Sigmoid colon (tissue), 7 donors: Measurements from ENCODE around the gene SHANK1. TPM values are rescaled to one million over a fixed set of nuclear protein-coding genes. Genes with fewer than 3 reads are reported as not detected.

ENCODE experiments used
- DNase-seq: peaks from one replicate; pipeline ENCODE4 v3.0.0-alpha.2; 2019
- H3K27ac ChIP-seq, 4 donors: fragments of 200-600 bp; sonication (generic); one replicate each; pipeline ENCODE4 v1.5.1; 2016 to 2019; ENCODE audit warnings: mild to moderate bottlenecking in 1 of 4
- H3K27me3 ChIP-seq, 3 donors: fragments of 200-600 bp; sonication (generic); one replicate each; pipeline ENCODE4 v1.5.1; 2019; ENCODE audit warnings: mild to moderate bottlenecking in 1 of 3
- H3K36me3 ChIP-seq, 4 donors: fragments of 200-600 bp; sonication (generic); one replicate each; pipeline ENCODE4 v1.5.1; 2016 to 2019
- H3K4me1 ChIP-seq, 4 donors: fragments of 200-600 bp; sonication (generic); one replicate each; pipeline ENCODE4 v1.5.1; 2017 to 2019
- H3K4me3 ChIP-seq, 4 donors: fragments of 200-600 bp; sonication (generic); one replicate each; pipeline ENCODE4 v1.5.1; 2017 to 2019; ENCODE audit warnings: mild to moderate bottlenecking in 2 of 4, moderate library complexity in 1 of 4
- H3K9me3 ChIP-seq, 4 donors: fragments of 200-600 bp in 3 of 4; sonication (generic) in 3 of 4; one replicate each; pipeline versions ENCODE4 v1.5.1 to v1.6.1; 2013 to 2019
- EP300 ChIP-seq, 4 donors: sonication (generic); formaldehyde crosslinking; IDR thresholded peaks; one replicate each; pipeline ENCODE4 v1.6.1; 2017; ENCODE audit warnings: antibody characterized with exemption in 4 of 4
- POLR2A ChIP-seq, 2 donors: fragments of 450-650 bp; IDR thresholded peaks; one replicate each; pipeline ENCODE4 v1.6.1; 2016; ENCODE audit warnings: antibody characterized with exemption in 2 of 2, mild to moderate bottlenecking in 2 of 2, moderate library complexity in 2 of 2
- POLR2AphosphoS5 ChIP-seq, 4 donors: sonication (generic); formaldehyde crosslinking; IDR thresholded peaks; one replicate each; pipeline ENCODE4 v1.6.1; 2017; ENCODE audit warnings: antibody characterized with exemption in 4 of 4
- WGBS, 2 donors: extraction: QIAGEN DNeasy Blood & Tissue Kit; methylation state at CpG; one replicate each; pipeline ENCODE4 v1.1.7; 2013; 5-methylcytosine and 5-hydroxymethylcytosine counted together
- intact Hi-C: fragments of 100-400 bp; cut with DNase I; formaldehyde crosslinking; loops from one replicate; pipeline ENCODE4 v1.15.1; 2023
- polyA plus RNA-seq, 3 donors: library from polyadenylated mRNA; stranded (reverse); fragments of 200-250 nt; gene quantifications; one replicate each; pipeline ENCODE4 v1.2.3, GENCODE V29; 2013
- total RNA-seq, 4 donors: library from RNA; depleted of rRNA; stranded (reverse); fragments of >200 nt; gene quantifications; one replicate each; pipeline ENCODE4 v1.1.0, GENCODE V29; 2016
- TF ChIP-seq, protein P1 (sequence below), 4 experiments: fragments of 450-650 bp in 3 of 4; fragments of 200-600 bp in 1 of 4; IDR thresholded peaks; one replicate each; pipeline ENCODE4 v1.5.1; 2016 to 2019; ENCODE audit warnings: antibody characterized with exemption in 4 of 4, mild to moderate bottlenecking in 3 of 4, moderate library complexity in 2 of 4
- donor health status: healthy with polysubstance abuse.
- donor health status: Bipolar disorder and iron deficiency.
- donor health status: healthy.

Gene SHANK1
- total and polyA plus RNA-seq, 7 donors: under 0.01 to 1.2 (median 0.19) TPM; not detected in 2

- H3K36me3 ChIP-seq: no peaks in the 10 kb centered on the region
- WGBS, 2 donors: 7 to 14% methylated on average over 56 of the region's 56 CpGs
- H3K4me1 ChIP-seq: peaks cover 0 to 24% (median 8%) of the 10 kb centered on the region in 4 donors
- peaks cover 39 to 92% (median 49%) of the 10 kb centered on the region in 3 donors for H3K27me3 ChIP-seq
- H3K9me3 ChIP-seq: no peaks in the 10 kb centered on the region
- DNase-seq: no peak
- intact Hi-C loops: loop anchor here (5.0 kb wide), 1 partner anchor 115 kb away; no protein-coding TSS in a partner anchor
- H3K4me3 ChIP-seq: no peak overlapping the region
- TF ChIP-seq POLR2A (IDR thresholded peaks at IDR 0.05) (no peak), POLR2AphosphoS5 (IDR thresholded peaks at IDR 0.05) (no peak), EP300 (IDR thresholded peaks at IDR 0.05) (no peak)
- TF ChIP-seq, protein P1, sequence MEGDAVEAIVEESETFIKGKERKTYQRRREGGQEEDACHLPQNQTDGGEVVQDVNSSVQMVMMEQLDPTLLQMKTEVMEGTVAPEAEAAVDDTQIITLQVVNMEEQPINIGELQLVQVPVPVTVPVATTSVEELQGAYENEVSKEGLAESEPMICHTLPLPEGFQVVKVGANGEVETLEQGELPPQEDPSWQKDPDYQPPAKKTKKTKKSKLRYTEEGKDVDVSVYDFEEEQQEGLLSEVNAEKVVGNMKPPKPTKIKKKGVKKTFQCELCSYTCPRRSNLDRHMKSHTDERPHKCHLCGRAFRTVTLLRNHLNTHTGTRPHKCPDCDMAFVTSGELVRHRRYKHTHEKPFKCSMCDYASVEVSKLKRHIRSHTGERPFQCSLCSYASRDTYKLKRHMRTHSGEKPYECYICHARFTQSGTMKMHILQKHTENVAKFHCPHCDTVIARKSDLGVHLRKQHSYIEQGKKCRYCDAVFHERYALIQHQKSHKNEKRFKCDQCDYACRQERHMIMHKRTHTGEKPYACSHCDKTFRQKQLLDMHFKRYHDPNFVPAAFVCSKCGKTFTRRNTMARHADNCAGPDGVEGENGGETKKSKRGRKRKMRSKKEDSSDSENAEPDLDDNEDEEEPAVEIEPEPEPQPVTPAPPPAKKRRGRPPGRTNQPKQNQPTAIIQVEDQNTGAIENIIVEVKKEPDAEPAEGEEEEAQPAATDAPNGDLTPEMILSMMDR (IDR thresholded peaks at IDR 0.05): no peak
- H3K27ac ChIP-seq: no peak overlapping the region
Observed at GRCh38 chr19:50667177-50667758, 52.3 kb downstream of the SHANK1 start.

DNA sequence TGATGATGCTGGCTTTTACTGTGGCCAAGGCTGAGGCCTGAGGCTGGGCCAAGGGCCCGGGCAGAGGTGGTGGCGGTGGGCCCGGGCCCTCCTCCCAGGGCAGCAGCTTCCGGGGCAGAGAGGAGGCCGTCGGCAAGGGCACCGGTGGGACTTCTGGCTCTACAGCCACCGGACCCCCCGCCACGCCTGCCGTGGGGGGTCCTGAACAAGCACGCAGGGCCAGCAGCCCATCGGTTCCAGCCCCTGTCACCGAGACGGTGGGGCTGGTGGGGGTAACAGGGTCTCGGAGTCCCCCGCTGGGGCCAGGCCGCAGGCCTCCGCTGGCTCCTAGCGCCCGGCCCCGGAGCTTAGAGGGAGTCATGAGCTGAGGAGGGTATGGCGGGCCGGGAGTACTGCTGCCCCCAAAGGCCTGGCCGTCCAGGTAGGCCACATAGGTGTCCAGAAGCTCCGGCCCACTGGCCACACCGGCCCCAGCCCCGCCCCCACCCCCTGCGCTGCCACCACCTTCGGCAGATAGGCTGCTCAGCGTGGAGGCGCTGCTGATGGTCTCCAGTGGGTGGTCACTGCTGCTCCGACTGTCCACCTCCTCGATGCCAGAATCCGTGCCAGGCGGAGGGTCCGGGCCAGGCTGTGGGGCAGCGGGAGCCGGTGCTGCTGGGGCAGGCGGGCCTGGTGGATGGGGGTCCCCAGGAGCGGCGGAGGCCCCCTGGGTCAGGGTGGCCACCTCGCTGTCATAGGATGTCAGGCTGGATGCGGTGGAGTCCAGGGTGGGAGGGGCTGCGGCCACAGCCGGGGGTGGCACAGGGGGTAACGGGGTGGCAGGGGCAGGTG, 53.0 kb downstream of the SHANK1 start:
- Histone ChIP-seq H3K4me1 (peaks cover 0 to 24% (median 8%) of the 10 kb centered on the region in 4 donors), H3K36me3 (no peaks in the 10 kb centered on the region), H3K27me3 (peaks cover 39 to 92% (median 56%) of the 10 kb centered on the region in 3 donors), H3K27ac (no peak overlapping the region), H3K4me3 (no peak overlapping the region), H3K9me3 (no peaks in the 10 kb centered on the region)
- no peak for TF ChIP-seq EP300 (IDR thresholded peaks at IDR 0.05)
- TF ChIP-seq, protein P1 (IDR thresholded peaks at IDR 0.05): no peak
- TF ChIP-seq POLR2A (IDR thresholded peaks at IDR 0.05): no peak
- TF ChIP-seq POLR2AphosphoS5 (IDR thresholded peaks at IDR 0.05): no peak
- intact Hi-C loops: loop anchor here (5.0 kb wide), 1 partner anchor 116 kb away; no protein-coding TSS in a partner anchor
- 23 to 34% methylated on average over 47 of the region's 47 CpGs for WGBS, 2 donors
- no peak for DNase-seq

- Histone ChIP-seq H3K27me3 (peaks cover 42 to 94% (median 68%) of the 10 kb centered on the region in 3 donors), H3K27ac (no peak overlapping the region), H3K4me1 (peaks cover 0 to 28% (median 9%) of the 10 kb centered on the region in 4 donors), H3K4me3 (no peak overlapping the region), H3K9me3 (no peaks in the 10 kb centered on the region), H3K36me3 (no peaks in the 10 kb centered on the region)
- DNase-seq: no peak
- intact Hi-C loops: no loop called here
- TF ChIP-seq, protein P1 (IDR thresholded peaks at IDR 0.05): no peak
- TF ChIP-seq EP300 (IDR thresholded peaks at IDR 0.05): no peak
- TF ChIP-seq POLR2AphosphoS5 (IDR thresholded peaks at IDR 0.05): no peak
- no peak for TF ChIP-seq POLR2A (IDR thresholded peaks at IDR 0.05)
- 83 to 89% methylated on average over 6 of the region's 6 CpGs for WGBS, 2 donors
Observed at GRCh38 chr19:50664204-50664603, 55.4 kb downstream of the SHANK1 start.

DNA sequence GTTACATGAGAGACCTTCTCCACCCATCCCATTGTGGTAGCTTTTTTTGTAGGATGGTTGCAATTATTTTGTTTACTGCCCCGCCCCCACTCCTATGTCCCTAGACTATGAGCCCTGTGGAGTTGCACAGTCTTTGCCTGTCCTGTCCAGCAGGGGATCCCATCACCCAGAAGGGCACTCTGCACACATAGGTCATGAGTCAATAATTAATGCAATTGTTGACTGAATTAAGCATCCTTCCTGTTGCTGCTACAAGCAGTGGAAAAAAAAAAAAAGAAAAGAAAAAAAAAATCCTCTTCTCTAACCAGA, 56.2 kb downstream of the SHANK1 start:
- no peak overlapping the region for H3K4me3 ChIP-seq
- no peaks in the 10 kb centered on the region for H3K36me3 ChIP-seq
- WGBS, 2 donors: 64 to 86% methylated on average over 1 of the region's 1 CpG
- TF ChIP-seq, protein P1 (IDR thresholded peaks at IDR 0.05): no peak
- TF ChIP-seq EP300 (IDR thresholded peaks at IDR 0.05) (no peak), POLR2AphosphoS5 (IDR thresholded peaks at IDR 0.05) (no peak), POLR2A (IDR thresholded peaks at IDR 0.05) (no peak)
- H3K27ac ChIP-seq: no peak overlapping the region
- DNase-seq: no peak
- H3K4me1 ChIP-seq: peaks cover 0 to 34% (median 17%) of the 10 kb centered on the region in 4 donors
- H3K9me3 ChIP-seq: no peaks in the 10 kb centered on the region
- H3K27me3 ChIP-seq: peaks cover 43 to 94% (median 68%) of the 10 kb centered on the region in 3 donors
- intact Hi-C loops: no loop called here
